ENCODE measurements around the gene ESR1.

- TF ChIP-seq EZH2phosphoT487 (IDR thresholded peaks at IDR 0.05; ENCODE audit: insufficient read depth, low read depth) = no peak
- TF ChIP-seq EZH2 (IDR thresholded peaks at IDR 0.05; ENCODE audit: insufficient read depth, poor library complexity, severe bottlenecking) = no peak
These were observed 362.8 kb downstream of the ESR1 start for GRCh38 chr6:152170313-152170701.
